OCI-LY3 (cell line): Measurements from ENCODE around the gene NELL1.

Experiments
- CTCF ChIP-seq: fragments of 200-600, 300-600 bp; sonication (generic); IDR thresholded peaks from 2 replicates; pipeline ENCODE4 v1.5.1; 2014; ENCODE audit warnings: antibody characterized with exemption, low read length, low read depth
- EZH2phosphoT487 ChIP-seq: fragments of 200-600 bp; shearing (Covaris generic); IDR thresholded peaks from 2 replicates; pipeline ENCODE4 v1.6.1; 2018; ENCODE audit warnings: antibody characterized with exemption, mixed run types, low read depth

GRCh38 chr11:21465203-21465602 is 795.8 kb downstream of the NELL1 start:
- no peak for TF ChIP-seq CTCF
- TF ChIP-seq EZH2phosphoT487: no peak
